ENCODE data around the gene KHDC4. TPM values are rescaled to one million over a fixed set of nuclear protein-coding genes. Genes with fewer than 3 reads are reported as not detected.

Gene KHDC4
- total and polyA plus RNA-seq, 2 of the 13 experiments (the other 11 are each of a cell fraction or from before 2014, with no cell fraction given), result 33.5 to 92.0 TPM

DNA sequence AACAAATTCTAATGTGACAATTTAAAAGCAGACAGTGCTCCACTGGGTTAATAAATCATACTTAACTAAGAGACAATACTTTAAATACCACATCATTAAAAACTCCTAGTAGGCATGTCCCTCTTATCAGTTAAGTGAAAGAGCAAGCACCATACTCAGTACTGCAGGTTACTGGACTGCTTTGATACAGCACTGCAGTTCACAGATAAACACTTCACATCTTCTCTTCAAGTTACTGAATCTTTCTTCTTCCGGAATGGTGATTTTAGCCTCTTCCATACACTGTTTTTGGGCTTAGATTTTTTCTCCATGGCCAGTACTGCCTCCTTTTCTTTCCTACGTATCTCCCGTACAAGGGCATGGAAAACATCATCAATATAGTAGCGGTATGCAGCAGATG, 34.1 kb downstream of the KHDC4 start:
- no peaks in the 10 kb centered on the region for H4K20me1 ChIP-seq (ENCODE audit: insufficient read depth, low read length)
- POLR2A ChIA-PET, result no interaction called here
- no peak overlapping the region for H3K4me3 ChIP-seq (replicated peaks in 1 of 3; ENCODE audit: insufficient read depth in 1 of 3, low read depth in 2 of 3, low read length in 3 of 3)
- H2AFZ ChIP-seq (ENCODE audit: low read length), result no peak overlapping the region
- WGBS (ENCODE audit: low lambda C conversion rate), result 99% methylated on average over 4 of the region's 4 CpGs
- no peak for ATAC-seq
- H3K36me3 ChIP-seq (replicated peaks in 1 of 2; ENCODE audit: control insufficient read depth in 1 of 2, insufficient read depth in 2 of 2, low read length in 2 of 2), result peaks cover 15 to 41% of the 10 kb centered on the region in 2 experiments
- FAIRE-seq, result no peak
- in situ Hi-C loops (cut with HindIII; ENCODE audit: extremely low pct_ligation_motif_present, low pct_unique_long_range_greater_than_20kb), result no loop called here
- no peak overlapping the region for H3K9ac ChIP-seq (ENCODE audit: insufficient read depth, low read depth, low read length)
- intact Hi-C loops (cut with micrococcal nuclease; ENCODE audit: unreplicated experiment), result no loop called here
- no peak overlapping the region for H3K4me2 ChIP-seq (ENCODE audit: low read depth, low read length)
- no peak overlapping the region for H3K27ac ChIP-seq (ENCODE audit: extremely low read length, insufficient read depth, low read length)
- no peaks in the 10 kb centered on the region for H3K4me1 ChIP-seq (ENCODE audit: insufficient read depth, low read length)
- TF ChIP-seq SP5 (CRISPR knock-in tag; IDR thresholded peaks at IDR 0.05; ENCODE audit: borderline replicate concordance, low read depth), result no peak
- no peak for TF ChIP-seq TARDBP (CRISPR knock-in tag; IDR thresholded peaks at IDR 0.05)
- no peak for TF ChIP-seq SMARCC2 (IDR thresholded peaks at IDR 0.05)
- no peak for TF ChIP-seq JUN (CRISPR knock-in tag; IDR thresholded peaks at IDR 0.05)
- no peak for TF ChIP-seq ZKSCAN1 (IDR thresholded peaks at IDR 0.05; ENCODE audit: low read length)
- no peak for TF ChIP-seq NR2F2 (IDR thresholded peaks at IDR 0.05; ENCODE audit: borderline replicate concordance, low read depth)
- H3K79me2 ChIP-seq (ENCODE audit: insufficient read depth, low read length), result no peaks in the 10 kb centered on the region
- H3K9me3 ChIP-seq (ENCODE audit: low read length), result no peaks in the 10 kb centered on the region
- no TSS peak for BruUV-seq (replicated peaks)
- H3K27me3 ChIP-seq (ENCODE audit: control insufficient read depth in 1 of 2, insufficient read depth in 2 of 2, low read length in 2 of 2), result no peaks in the 10 kb centered on the region
- no peak for DNase-seq (ENCODE audit: low spot score)
- CTCF ChIA-PET (ENCODE audit: low intra/inter-chr PET ratio, low total read pairs), result no interaction called here

DNA sequence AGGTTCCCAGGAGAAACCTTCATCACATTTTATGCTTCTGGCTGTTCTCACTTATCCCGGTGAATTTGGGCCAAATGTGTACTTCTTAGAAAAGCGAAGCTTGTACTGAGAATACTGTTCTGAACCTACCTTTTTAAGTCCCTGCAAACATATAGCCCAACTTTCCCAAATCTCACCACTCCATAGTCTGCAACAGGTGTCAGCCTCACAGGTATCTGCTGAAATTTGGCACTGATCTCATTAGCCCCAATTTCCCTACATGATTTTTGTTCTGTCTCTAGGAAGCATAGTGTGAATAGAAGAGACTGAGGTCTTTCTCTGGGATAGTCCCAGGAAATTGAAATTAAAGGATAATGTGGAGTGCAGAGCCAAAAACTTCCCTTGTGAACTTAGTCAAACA, 34.5 kb downstream of the KHDC4 start:
- Histone ChIP-seq H3K9me3 (ENCODE audit: low read length) (no peaks in the 10 kb centered on the region), H3K4me1 (ENCODE audit: insufficient read depth, low read length) (no peaks in the 10 kb centered on the region), H3K36me3 (replicated peaks in 1 of 2; ENCODE audit: control insufficient read depth in 1 of 2, insufficient read depth in 2 of 2, low read length in 2 of 2) (peaks cover 13 to 36% of the 10 kb centered on the region in 2 experiments), H4K20me1 (ENCODE audit: insufficient read depth, low read length) (no peaks in the 10 kb centered on the region), H3K4me3 (replicated peaks in 1 of 3; ENCODE audit: insufficient read depth in 1 of 3, low read depth in 2 of 3, low read length in 3 of 3) (no peak overlapping the region), H3K4me2 (ENCODE audit: low read depth, low read length) (no peak overlapping the region), H3K9ac (ENCODE audit: insufficient read depth, low read depth, low read length) (no peak overlapping the region), H3K27ac (ENCODE audit: extremely low read length, insufficient read depth, low read length) (no peak overlapping the region), H3K27me3 (ENCODE audit: control insufficient read depth in 1 of 2, insufficient read depth in 2 of 2, low read length in 2 of 2) (no peaks in the 10 kb centered on the region), H2AFZ (ENCODE audit: low read length) (no peak overlapping the region), H3K79me2 (ENCODE audit: insufficient read depth, low read length) (no peaks in the 10 kb centered on the region)
- ChIA-PET POLR2A (no interaction called here), CTCF (ENCODE audit: low intra/inter-chr PET ratio, low total read pairs) (no interaction called here)
- in situ Hi-C loops (cut with HindIII; ENCODE audit: extremely low pct_ligation_motif_present, low pct_unique_long_range_greater_than_20kb) (no loop called here), intact Hi-C loops (cut with micrococcal nuclease; ENCODE audit: unreplicated experiment) (loop anchor here (10.0 kb wide), 1 partner anchor 1515 kb away; no protein-coding TSS in a partner anchor)
- ATAC-seq (no peak), FAIRE-seq (no peak), DNase-seq (ENCODE audit: low spot score) (no peak)
- 95% methylated on average over 2 of the region's 2 CpGs for WGBS (ENCODE audit: low lambda C conversion rate)
- BruUV-seq (replicated peaks), result no TSS peak
- TF ChIP-seq ZNF350 (CRISPR knock-in tag; IDR thresholded peaks at IDR 0.05; ENCODE audit: borderline replicate concordance, low read depth) (no peak), ZIK1 (CRISPR knock-in tag; IDR thresholded peaks at IDR 0.05; ENCODE audit: borderline replicate concordance, low read depth) (no peak), ESRRA (CRISPR knock-in tag; IDR thresholded peaks at IDR 0.05; ENCODE audit: low read depth) (no peak), JUNB (CRISPR knock-in tag; IDR thresholded peaks at IDR 0.05; ENCODE audit: borderline replicate concordance) (no peak), ZNF160 (CRISPR knock-in tag; IDR thresholded peaks at IDR 0.05) (no peak), ZNF124 (CRISPR knock-in tag; IDR thresholded peaks at IDR 0.05) (no peak), FOXA3 (CRISPR knock-in tag; IDR thresholded peaks at IDR 0.05) (no peak), ZNF549 (CRISPR knock-in tag; IDR thresholded peaks at IDR 0.05) (no peak), HMG20B (CRISPR knock-in tag; conservative IDR thresholded peaks at IDR 0.05) (no peak), JUND (CRISPR knock-in tag; IDR thresholded peaks at IDR 0.05) (no peak)
- TF ChIP-seq, protein P1, sequence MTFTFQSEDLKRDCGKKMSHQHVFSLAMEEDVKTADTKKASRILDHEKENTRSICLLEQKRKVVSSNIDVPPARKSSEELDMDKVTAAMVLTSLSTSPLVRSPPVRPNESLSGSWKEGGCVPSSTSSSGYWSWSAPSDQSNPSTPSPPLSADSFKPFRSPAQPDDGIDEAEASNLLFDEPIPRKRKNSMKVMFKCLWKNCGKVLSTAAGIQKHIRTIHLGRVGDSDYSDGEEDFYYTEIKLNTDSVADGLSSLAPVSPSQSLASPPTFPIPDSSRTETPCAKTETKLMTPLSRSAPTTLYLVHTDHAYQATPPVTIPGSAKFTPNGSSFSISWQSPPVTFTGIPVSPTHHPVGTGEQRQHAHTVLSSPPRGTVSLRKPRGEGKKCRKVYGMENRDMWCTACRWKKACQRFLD (CRISPR knock-in tag; IDR thresholded peaks at IDR 0.05; ENCODE audit: borderline replicate concordance), result no peak
- TF ChIP-seq, protein P2, sequence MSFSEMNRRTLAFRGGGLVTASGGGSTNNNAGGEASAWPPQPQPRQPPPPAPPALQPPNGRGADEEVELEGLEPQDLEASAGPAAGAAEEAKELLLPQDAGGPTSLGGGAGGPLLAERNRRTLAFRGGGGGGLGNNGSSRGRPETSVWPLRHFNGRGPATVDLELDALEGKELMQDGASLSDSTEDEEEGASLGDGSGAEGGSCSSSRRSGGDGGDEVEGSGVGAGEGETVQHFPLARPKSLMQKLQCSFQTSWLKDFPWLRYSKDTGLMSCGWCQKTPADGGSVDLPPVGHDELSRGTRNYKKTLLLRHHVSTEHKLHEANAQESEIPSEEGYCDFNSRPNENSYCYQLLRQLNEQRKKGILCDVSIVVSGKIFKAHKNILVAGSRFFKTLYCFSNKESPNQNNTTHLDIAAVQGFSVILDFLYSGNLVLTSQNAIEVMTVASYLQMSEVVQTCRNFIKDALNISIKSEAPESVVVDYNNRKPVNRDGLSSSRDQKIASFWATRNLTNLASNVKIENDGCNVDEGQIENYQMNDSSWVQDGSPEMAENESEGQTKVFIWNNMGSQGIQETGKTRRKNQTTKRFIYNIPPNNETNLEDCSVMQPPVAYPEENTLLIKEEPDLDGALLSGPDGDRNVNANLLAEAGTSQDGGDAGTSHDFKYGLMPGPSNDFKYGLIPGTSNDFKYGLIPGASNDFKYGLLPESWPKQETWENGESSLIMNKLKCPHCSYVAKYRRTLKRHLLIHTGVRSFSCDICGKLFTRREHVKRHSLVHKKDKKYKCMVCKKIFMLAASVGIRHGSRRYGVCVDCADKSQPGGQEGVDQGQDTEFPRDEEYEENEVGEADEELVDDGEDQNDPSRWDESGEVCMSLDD (CRISPR knock-in tag; IDR thresholded peaks at IDR 0.05; ENCODE audit: borderline replicate concordance), result no peak
